HG02571 (cell line): ENCODE data around the gene SLC25A5.
"Not testable (repeated sequence)": the region's sequence is repeated elsewhere in the genome, so short reads cannot be mapped to it uniquely, and the experiment has no call there.

ENCODE experiments used
- ATAC-seq: cut with Tn5 transposase; IDR thresholded peaks from one replicate; pipeline ENCODE4 v1.9.1; 2021; ENCODE audit warnings: mild to moderate bottlenecking, moderate library complexity; ENCODE audit not compliant: unreplicated experiment

SLC25A5 gene

DNA sequence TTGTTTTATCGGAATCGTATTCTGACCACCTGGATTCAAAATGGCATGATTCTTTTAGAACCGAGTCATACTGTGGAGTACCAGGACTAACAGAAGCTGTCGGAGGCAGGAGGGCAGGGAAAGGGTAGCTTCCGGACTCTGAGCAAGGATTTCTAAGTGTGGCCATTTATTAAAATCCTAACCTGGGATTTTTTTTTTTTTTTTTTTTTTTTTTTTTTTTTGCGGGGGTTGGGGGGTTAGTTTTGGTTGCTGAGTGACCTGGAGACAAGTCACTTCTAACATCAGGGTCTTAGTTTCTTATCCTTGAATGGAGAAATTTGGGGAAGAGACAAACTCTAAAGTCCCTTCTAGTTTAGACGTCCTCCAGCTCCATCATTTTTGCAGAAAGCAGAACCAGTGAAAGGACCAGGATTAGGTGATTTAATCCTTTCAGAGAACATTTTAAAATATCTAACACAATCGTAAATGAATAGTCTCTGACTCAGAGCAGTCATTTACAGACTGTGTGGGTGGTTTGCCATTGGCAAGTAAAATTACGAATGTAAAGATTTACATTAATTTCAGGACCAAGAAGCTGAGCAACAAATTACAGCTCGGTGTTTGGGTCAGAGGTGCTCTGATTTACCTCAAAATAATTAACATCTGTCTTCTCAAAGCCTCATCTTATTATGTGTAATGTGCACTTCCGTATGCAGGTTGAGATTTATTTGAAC is 7.3 kb downstream of the SLC25A5 start:
- ATAC-seq: no peak

DNA sequence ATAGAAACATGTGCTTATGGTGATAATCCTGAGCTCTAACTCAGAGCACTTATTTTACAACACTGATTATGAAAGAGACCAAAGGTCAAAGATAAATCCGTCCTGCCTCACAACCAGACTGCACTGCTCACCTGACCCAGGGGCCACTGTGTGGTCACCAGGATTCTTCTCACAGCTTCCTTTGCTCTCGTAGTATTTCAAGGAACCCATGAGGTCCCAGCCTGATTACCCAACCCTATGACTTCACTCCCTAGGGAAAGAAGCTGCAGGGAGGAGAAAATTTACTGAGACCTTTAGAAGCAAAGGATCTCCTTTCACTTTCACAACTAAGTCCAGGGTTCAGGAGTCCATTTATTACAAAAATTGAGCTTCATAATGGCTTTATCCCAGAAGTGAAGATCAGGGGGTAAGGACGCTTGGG is 9.6 kb downstream of the SLC25A5 start:
- ATAC-seq: no peak

DNA sequence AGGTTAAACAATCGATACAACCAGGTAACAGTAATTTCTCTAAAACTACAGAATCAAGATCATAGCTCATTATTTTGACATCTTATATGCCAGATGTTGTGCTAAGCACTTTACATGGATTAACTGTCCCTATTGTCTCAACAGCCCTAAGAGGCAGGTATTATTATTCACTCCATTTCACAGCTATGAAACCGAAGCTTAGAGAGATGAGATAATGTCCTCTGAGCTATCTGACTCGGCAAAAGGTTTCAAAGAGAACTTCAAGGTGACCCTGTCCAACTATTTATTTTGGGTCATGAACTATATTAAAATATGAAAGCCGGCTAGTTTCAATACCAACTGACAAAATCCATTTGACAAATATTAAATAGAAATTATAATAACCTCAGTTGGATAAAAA is 10.3 kb downstream of the SLC25A5 start:
- no peak for ATAC-seq

DNA sequence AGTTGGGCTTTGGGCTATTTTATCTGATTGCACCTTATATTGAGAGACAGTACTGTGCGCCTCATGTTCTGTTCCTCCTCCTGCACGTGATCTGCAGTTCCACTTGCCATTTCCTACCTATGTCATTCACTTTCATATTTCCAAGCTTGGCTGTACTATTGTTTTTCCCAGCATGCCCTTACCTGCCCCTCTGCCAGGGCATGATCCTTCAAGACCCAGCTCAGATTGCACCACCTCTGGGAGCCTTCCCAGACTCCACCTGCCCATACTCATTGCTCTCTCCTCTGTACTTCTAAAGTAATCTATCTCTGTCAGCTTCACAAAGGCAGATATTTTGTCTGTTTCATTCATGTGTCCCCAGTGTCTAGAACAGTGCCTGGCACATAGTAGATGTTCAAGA is 11.6 kb downstream of the SLC25A5 start:
- ATAC-seq: no peak

DNA sequence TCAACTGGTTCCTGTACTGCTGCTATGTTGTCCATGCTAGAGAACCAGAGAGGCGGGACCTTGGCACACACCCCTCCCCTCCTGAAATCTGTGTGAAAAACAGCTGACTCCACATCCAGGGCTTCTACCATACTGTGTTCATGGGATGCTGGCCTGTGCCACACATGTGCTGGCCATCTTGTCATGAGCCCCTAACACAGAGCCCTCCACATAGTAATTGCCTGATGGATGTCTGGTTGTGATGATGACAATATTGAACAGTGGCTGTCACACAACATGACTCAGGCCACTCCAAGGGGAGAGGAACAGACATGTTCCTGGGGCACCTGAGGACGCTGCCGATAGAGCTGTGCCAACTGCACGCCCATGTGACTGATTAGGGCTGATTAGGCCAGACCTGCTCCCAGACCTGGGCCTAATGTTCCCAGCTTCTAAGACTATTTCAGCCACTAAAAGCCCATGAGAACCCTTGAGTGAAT is 13.1 kb downstream of the SLC25A5 start:
- ATAC-seq: no peak

DNA sequence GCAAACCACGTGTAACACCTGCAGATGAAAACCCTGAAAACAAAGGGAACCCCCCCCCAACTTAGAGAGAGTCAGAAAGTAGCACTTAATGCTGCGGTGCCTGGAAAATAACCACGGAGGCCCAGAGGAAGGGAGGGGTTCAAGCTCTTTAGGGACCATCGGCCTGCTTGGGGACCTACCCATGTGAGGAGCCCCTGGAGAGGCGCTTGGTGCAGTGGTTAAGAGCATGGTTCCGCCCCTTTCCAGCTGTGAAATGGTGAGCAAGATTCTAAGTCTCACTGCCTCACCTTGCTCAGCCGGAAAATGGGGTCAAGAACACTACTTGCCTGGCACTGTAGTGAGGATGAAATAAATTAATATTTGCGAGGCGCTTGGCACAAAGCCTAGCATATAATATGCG is 13.8 kb downstream of the SLC25A5 start:
- no peak for ATAC-seq

DNA sequence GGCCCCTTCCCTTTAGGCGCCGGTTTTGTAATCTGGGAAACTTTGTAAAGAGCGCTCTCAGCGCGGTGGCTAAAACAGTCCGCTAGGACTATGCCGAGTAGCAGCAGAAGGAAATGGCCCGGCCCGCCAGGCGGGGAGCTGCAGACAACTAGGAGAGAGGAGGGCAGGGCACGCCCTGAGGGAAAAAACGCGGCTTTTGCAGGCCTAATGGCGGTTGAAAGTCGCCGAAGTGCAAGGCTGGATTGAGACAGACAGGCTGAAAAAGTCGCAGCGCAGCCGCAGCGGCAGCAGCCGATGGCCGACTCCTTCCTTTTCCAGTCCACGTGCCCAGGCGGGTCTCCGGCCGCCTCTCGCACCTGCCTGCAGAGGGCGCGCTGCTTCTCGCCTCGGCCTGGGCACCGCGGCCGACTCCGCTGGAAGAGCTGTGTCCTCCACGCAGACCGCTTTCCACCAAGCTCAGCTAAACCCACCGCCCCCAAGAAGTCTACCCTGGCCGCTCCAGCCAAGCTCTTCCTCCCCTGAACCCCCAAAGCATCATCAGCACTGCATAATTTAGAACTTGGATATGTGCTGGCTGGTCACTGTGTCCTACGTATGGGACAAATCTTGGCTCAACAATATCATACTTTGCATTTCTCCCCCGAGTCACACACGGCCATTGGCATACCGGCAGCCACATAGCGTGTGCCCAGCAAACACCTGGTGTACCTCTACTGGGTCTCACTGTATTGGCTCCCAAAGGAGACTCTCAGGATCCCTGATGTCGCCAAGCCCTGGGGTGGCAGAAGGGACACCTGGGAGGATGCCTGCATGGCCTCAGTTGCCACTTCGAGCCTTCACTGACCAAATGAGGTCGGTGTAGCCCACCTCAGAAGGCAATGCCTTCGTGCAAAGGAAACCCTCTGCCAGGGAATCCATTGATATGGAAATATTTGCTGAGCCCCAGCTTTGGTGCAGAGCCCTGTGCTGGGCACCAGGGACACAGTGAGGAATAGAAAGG is 14.5 kb downstream of the SLC25A5 start:
- peak; percentile 84 for ATAC-seq

DNA sequence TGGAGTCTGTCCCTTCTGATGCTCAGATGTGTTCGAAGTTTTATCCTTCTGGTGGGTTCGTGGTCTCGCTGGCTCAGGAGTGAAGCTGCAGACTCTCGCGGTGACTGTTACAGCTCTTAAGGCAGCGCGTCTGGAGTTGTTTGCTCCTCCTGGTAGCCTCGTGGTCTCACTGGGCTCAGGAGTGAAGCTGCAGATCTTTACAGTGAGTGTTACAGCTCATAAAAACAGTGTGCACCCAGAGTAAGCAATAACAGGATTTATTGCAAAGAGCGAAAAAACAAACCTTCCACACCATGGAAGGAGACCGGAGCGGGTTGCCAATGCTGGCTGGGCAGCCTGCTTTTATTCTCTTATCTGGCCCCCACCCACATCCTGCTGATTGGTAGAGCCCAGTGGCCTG is 18.5 kb downstream of the SLC25A5 start:
- ATAC-seq: no peak

DNA sequence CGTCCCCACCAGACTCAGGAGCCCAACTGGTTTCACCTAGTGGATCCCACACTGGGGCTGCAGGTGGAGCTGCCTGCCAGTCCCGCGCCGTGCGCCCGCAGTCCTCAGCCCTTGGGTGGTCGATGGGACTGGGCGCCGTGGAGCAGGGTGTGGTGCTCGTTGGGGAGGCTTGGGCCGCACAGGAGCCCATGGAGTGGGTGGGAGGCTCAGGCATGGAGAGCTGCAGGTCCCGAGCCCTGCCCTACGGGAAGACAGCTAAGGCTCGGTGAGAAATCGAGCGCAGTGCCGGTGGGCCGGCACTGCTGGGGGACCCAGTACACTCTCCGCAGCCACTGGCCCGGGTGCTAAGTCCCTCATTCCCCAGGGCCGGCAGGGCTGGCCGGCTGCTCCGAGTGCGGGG is 19.5 kb downstream of the SLC25A5 start:
- not testable (repeated sequence) for ATAC-seq

DNA sequence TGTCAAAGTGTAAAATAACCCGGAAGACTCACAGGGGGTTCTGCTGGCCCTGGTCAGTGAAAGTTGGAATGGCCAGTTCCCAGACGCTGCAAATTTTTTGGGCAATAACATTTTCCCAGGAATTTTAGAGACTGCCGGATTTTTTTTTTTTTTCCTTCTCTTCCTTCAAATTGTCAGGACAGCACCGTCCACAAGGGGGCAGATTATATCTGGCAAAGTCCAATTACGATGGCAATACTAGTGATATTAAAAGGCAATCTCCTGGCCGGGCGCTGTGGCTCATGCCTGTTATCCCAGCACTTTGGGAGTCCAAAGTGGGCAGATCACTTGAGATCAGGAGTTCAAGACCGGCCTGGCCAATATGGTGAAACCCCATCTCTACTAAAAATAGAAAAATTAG is 20.5 kb downstream of the SLC25A5 start:
- no peak for ATAC-seq

DNA sequence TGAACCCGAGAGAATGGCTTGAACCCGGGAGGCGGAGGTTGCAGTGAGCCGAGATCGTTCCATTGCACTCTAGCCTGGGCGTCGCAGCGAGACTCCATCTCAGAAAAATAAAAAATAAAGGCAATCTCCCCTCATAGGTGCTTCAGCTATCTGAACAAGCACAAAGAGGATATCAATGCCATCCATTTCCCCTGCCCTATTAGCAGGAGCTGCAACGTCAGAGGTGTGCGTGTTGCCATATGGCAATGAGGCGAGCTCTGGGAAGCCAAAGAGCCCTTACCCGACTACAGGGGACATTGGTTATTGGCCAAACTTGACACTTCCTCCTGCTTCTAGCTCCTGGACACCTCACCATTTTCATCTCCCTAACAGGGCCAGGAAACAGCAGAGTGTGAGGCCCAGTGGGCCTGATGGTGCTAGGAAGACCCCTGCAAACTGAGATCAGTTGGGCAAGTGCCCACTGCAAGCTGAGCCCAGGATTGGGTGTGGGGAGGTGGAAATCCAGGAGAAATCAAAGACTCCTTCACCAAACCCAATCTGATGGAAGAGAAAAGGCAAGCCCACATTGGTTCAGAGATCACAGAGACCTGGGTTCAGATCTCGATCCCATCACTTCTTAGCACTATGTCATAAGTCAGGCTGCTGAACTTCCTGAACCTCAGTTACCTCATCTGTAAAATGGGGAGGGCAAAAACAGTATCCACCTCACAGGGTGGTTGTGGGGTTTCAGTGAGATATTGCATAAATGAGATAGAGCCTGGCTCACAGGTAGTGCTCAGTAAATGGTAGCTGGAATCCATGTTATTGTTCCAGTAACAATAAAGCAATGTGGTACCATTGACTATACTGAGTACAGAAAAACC is 21.2 kb downstream of the SLC25A5 start:
- no peak for ATAC-seq

DNA sequence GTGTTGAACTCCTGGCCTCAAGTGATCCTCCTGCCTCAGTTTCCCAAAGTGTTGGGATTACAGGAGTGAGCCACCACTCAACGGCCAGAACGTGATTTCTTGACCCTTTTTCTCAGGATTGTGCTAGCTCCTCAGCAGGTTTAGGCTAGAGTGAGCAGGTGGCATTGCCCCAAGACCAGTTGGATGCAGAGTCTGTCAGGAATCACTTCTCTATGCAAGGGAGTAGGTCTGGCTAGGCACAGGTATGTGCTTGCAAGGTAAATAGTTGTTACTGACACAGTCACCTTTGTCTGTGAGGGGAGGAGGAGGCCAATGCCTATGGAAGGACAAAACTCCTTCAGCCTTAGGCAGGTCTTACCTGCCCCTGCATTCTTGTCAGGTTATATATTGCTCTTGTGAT is 24.2 kb downstream of the SLC25A5 start:
- ATAC-seq: no peak

DNA sequence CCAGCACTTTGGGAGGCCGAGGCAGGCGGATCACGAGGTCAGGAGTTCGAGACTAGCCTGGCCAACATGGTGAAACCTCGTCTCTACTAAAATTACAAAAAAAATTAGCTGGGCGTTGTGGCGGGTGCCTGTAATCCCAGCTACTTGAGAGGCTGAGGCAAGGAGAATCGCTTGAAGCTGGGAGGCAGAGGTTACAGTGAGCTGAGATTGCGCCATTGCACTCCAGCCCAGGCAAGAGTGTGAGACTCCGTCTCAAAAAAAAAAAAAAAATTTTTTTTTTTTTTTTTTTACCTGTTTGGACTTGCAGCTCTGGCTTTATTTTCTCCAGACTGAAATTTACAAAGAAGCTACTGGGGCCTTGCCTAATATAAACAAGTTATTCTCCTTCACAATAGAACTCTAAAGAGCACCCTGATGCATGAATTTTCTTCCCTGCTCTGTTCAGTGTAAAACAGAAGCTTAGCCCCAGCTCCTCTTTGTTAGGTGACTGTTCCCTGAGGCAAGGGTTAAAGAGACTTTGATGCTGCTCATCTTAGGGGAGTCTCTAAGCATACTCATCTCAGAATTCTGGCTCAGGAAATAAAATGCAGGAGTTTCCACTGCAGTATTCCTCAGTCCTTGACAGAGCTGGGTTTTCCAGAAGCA is 25.7 kb downstream of the SLC25A5 start:
- ATAC-seq: not testable (repeated sequence)

DNA sequence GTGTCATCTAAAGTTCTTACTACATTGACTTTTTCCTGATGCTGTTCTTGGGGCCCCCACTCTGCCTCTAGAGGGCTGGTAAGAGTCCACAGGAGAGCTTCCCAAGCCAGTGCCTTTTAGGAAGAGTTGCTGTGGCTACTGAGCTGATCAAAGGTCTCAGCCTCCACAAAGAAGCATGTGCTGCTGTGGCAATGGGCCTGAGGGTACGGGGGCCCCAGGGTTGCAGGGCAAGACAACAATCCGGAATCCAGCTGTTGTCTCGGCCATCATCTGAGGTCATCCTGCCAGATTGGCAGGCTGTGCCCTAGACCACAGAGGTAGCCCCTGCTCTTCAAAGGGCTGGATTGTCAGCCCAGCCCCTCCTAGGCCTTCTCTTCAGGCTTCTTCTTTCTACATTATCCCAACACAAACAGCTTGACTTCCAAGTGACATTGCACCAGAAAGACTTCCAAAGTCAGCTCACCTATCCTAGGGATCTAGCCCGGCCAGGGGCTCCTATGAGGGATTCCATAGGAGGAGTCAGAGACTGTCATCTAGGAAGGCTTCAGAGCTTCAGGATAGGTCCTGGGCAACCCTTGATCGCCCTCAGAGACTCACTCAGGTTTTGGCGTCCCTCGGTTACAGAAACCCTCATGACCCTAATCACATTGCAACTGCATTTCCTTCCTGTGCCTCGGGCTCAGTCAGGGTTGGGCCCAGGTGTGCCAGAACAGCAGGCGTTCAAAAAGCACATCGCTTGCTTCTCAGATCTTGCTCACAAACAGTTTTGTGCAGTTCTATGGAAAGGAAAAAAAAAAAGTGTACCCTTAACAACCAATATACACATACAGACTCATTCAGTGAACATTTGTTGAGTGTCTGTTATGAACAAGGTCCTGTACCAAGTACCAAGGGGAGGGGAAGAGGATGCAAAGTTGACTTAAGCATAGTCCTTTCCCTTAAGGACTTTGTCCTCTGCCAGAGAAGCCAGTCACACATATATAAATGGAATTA is 27.8 kb downstream of the SLC25A5 start:
- ATAC-seq: no peak

DNA sequence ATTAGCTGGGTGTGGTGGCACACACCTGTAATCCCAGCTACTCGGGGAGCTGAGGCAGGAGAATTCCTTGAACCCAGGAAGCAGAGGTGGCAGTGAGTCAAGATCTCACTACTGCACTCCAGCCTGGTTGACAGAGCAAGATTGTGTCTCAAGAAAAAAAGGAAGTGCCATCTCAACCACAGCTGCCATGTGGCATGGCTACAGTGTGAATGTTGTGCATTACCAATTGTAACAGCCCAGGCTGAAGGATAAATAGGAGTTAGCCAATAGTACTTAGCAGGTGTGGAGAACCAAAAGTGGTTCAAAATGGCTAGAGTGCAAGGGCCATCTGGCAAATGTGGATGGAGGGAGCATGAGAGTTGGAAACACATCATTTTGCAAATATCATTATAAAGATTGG is 28.9 kb downstream of the SLC25A5 start:
- no peak for ATAC-seq

DNA sequence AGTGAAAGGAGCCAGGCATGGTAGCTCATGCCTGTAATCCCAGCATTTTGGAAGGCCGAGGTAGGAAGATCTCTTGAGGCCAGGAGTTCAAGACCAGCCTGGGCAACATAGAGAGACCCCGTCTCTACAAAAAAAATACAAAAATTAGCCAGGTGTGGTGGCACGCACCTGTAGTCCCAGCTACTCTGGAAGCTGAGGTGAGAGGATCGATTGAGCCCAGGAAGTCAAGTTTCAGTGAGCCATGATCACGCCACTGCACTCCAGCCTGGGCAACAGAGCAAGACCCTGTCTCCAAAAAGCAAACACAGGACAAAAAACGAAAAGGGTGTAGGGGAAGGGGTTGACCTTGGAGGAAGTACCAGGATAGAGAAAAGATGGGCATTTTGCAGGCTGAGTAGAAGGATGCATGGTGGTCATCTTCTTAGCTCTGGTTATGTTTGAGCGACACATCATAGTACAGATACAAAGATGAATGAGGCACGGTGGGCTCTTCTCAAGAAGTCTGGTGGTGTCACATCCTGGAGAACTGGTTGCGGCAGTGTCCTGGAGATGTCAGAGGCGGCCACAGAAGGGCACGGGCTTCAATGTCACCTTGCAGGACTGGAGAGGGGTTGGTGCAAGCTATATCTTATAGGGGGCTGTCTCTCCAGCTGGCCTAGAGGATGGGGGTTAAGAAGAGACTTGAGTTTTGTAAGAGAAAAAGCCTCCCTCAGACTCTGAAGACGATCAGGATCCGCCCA is 32.0 kb downstream of the SLC25A5 start:
- no peak for ATAC-seq

DNA sequence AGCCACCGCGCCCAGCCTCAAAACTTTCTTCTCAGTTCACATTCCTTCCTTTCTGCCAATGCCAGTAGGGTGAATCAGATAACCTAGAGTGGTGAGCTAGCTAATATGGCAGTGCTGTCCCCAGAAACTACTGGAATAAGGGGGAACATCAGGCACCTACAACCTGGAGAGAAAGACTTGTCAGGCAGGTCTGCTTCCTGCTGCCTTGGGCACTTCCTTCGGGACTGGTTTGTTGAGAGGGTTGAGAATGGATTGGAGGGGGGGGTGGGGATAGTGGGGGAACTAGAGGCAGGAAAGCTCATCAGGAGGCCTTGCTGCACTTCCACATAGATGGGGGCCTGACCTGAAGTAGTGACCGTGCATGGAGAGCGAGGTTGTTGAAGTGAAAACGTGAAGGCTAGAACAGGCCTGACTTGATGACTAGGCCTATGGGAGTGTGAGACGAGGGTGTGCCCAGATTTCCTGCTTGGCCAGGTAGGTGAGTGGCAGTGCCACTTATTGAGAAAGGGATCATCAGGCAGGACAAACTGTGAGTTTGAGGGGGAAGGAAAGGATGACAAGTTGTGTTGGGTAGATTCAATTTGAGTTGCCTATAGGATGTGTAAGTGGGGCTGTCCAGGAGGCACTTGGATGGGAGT is 33.4 kb downstream of the SLC25A5 start:
- ATAC-seq: no peak
